Fibroblast of pulmonary artery (primary cell): ENCODE measurements around the gene KLC4.
A peak's percentile ranks its signal among the peaks of the same experiment; 100 is the strongest.

Experiments
- DNase-seq: peaks from one replicate; pipeline ENCODE4 v3.0.0-alpha.2; 2010; ENCODE audit warnings: low read depth
- H3K4me3 ChIP-seq: replicated peaks from 2 replicates; pipeline ENCODE4 v1.5.1; 2011; ENCODE audit warnings: low read depth, mild to moderate bottlenecking, control low read depth, low read length, moderate library complexity
- TF ChIP-seq, protein P1 (sequence below): IDR thresholded peaks from 2 replicates; pipeline ENCODE4 v1.5.1; 2011; ENCODE audit warnings: mild to moderate bottlenecking, control low read depth, low read length, inconsistent platforms; ENCODE audit errors: missing control alignments

Gene KLC4

DNA sequence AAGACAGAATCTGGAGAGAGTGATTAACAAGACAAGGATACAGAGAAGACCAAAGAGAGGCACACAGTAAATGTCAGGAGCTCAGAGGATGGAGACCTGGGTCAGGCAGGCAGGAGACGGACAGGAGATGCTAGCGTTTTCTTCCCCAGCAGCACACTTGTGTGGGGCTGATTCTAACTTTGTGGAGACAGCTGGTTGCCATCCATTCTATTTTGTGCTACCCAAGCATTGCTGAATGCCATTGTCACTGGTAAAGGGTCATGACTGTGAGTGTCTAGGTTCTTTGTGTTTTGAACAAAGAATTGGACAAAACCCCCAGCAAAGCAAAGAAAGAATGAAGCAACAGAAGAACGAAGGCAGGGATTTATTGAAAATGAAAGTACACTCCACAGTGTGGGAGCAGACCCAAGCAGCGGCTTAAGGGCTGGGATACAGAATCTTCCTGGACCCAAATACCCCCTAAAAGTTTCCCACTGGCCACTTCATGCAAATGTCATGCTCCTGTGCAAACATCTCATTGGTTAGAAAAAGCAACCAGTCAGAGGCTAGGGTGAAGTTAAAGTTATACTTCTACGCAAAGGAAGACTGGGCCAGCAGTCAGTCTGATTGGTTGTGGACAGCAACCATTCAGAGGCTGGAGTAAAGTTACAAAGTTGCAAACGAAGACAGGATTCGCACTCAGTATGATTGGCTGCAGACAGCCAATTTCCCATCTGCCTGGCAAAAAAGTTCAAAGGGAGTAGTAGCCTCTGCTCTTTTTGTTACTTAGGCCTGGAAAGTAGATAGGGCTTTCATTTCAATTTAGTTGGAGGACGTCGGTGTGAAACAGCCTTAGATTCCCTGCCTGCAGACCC is 34.2 kb downstream of the KLC4 start:
- DNase-seq: peak; percentile 72
- TF ChIP-seq, protein P1, sequence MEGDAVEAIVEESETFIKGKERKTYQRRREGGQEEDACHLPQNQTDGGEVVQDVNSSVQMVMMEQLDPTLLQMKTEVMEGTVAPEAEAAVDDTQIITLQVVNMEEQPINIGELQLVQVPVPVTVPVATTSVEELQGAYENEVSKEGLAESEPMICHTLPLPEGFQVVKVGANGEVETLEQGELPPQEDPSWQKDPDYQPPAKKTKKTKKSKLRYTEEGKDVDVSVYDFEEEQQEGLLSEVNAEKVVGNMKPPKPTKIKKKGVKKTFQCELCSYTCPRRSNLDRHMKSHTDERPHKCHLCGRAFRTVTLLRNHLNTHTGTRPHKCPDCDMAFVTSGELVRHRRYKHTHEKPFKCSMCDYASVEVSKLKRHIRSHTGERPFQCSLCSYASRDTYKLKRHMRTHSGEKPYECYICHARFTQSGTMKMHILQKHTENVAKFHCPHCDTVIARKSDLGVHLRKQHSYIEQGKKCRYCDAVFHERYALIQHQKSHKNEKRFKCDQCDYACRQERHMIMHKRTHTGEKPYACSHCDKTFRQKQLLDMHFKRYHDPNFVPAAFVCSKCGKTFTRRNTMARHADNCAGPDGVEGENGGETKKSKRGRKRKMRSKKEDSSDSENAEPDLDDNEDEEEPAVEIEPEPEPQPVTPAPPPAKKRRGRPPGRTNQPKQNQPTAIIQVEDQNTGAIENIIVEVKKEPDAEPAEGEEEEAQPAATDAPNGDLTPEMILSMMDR: no peak
- peak overlapping the region; percentile 38 for H3K4me3 ChIP-seq

DNA sequence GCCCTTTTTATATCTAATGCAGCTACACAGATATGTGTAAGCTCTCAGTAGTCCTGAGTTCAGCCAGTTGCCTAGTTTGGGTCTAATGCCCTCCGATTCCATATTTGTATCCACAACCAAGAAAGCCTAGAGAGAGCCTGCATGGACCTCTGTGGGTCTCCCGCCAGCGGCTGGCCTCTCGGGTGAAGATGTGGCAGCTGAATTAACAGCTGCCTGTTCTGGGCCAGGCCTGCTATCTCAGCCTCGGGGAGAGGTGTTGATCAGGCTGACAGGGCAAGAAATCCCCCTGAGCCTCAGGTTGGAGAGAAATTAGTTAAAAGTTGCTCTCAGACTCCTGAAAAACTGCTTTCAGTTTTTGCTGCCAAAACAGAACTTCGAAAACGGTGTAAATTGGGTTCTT is 36.5 kb downstream of the KLC4 start:
- TF ChIP-seq, protein P1: no peak
- no peak overlapping the region for H3K4me3 ChIP-seq
- DNase-seq: no peak

DNA sequence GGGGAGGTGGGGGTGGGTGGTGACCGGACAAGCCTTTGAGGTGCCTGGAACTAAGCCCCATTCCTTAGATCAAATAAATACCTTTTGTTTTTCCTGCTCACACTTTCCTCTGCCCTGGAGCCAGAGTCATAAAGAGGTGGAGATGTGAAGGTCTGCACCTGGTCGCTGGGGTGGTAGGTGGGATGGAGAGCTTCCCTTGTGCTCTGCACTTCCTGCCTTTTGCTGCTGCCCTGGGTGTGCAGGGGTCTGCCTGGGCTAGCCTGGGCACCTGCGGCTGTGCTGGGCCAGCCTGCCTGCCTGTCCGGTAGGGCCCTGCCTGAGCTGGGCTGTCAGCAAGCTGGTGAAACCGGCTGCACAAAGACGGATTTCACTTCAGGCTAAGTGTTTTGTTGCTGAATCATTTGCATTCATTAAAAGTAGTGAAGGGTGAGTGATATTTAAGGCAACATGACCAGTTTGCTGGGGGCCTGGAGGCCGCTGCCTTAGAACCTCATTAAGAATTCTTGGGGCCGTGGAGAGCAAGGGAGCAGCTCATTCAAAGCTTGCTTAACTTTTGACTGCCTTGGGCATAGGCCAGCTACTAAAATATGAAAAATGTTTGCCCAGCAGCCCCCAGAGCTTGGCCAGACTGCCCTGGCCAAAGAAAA is 37.1 kb downstream of the KLC4 start:
- H3K4me3 ChIP-seq: no peak overlapping the region
- peak; percentile 73 for DNase-seq
- TF ChIP-seq, protein P1: no peak

DNA sequence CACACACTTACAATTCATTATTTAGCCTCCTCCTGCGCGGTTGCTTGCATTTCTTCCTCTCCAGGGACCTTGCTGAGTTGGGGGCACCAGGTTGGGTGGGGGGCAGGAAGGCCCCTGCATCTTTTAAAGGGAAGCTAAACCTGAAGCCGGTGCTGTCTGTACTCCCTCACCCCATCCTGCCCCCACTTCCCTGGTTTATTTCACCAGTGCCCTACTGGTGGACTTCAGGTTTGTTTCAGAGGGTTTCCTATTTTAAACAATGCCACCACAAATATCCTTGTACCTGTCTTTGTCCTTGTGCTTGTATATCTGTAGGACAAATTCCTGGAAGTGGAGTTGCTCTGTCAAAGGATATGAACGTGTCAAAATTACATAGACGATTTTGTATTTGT is 37.7 kb downstream of the KLC4 start:
- TF ChIP-seq, protein P1: peak; percentile 9
- no peak for DNase-seq
- no peak overlapping the region for H3K4me3 ChIP-seq

DNA sequence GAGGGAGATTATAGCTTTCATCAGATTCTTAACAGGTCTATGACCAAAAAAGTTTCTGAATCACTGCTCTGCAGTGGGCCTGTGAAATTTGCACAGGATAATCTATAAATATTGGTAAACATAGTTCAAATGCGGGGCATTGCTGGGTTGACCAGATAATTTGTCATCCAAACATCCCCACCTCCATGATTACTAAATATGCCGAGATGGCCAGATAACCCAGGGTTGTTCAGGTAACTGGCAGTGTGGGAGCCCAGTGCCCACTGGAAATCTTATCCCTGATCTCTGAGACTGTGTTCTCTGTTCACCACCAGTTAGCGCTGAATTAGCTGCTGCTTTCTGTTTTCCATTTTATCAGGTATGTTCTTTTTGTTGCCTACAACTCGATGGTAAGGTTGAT is 38.1 kb downstream of the KLC4 start:
- DNase-seq: no peak
- H3K4me3 ChIP-seq: no peak overlapping the region
- TF ChIP-seq, protein P1: no peak

DNA sequence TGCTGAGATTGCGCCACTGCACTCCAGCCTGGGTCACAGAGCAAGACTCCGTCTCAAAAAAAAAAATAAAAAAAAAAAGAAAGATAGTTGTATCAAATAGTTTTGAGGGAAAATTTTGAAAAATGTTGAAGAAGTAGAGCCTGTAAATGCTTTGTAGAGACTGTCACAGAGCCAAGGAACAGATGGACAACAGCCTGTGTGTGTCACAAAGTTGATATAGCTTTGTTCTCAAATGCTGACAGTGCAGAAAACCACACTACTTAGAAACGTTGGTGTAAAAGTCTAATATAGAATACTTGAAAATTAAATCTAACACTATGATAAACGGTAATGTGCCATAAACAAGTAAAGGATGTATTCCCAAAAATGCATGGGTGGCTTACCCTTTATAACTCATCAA is 42.1 kb downstream of the KLC4 start:
- H3K4me3 ChIP-seq: no peak overlapping the region
- DNase-seq: no peak
- TF ChIP-seq, protein P1: no peak
